HG02970 (cell line): ENCODE data around the gene ABCC10.
"Not testable (repeated sequence)": the region's sequence is repeated elsewhere in the genome, so short reads cannot be mapped to it uniquely, and the experiment has no call there.

Experiments
- ATAC-seq: cut with Tn5 transposase; IDR thresholded peaks from one replicate; pipeline ENCODE4 v1.9.1; 2021; ENCODE audit warnings: mild to moderate bottlenecking, moderate library complexity, moderate number of reproducible peaks; ENCODE audit not compliant: unreplicated experiment, low FRiP score

Gene ABCC10

DNA sequence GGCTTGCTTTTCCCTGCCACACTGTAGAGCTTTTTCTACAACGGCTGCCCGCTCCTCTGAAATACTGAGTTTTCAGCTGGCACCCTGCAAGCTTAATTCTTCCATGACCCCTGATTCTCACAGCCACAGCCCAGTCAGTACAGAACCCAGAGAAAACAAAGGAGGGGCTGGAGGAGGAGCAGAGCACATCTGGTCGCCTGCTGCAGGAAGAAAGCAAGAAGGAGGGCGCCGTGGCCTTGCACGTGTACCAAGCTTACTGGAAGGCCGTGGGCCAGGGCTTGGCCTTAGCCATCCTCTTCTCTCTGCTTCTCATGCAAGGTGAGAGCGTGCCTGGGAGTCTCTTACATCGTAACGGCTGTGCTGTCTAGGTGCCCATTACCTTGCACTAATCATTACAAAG, 16.7 kb downstream of the ABCC10 start:
- ATAC-seq: no peak

DNA sequence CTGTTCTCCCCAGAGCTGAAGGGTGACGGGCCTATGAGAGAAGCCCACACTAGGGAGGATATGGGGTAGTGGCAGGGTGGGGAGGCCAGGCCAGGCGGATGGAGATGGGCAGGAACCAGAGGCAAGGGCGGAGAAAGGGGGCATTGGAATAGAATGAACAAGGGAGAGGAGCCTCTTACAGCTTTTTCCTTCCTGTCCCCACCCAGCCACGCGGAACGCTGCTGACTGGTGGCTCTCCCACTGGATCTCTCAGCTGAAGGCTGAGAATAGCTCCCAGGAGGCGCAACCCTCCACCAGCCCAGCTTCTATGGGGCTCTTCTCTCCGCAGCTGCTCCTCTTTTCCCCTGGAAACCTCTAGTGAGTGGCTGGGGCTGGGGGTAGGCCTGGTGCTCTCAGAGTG, 17.2 kb downstream of the ABCC10 start:
- ATAC-seq: no peak

DNA sequence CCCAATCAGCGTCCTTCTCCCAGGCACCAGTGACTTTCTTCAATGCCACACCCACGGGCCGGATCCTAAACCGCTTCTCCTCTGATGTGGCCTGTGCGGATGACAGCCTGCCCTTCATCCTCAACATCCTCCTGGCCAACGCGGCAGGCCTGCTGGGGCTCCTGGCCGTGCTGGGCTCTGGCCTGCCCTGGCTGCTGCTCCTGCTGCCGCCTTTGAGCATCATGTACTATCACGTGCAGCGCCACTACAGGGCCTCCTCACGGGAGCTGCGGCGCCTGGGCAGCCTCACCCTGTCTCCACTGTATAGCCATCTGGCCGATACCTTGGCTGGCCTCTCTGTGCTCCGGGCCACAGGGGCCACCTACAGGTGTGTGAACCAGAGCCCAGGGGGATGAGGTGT, 18.2 kb downstream of the ABCC10 start:
- no peak for ATAC-seq

DNA sequence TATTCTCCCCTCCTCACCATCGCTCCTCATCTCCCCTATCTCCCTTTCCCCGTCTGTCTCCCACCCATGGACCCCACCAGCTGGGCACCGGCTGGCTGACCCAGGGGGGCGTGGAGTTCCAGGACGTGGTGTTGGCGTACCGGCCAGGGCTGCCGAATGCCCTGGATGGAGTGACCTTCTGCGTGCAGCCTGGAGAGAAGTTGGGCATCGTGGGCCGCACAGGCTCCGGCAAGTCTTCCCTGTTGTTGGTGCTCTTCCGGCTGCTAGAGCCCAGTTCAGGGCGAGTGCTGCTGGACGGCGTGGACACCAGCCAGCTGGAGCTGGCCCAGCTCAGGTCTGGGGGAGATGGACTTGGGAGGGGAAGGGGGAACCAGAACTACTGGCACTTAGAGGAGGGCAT, 20.3 kb downstream of the ABCC10 start:
- no peak for ATAC-seq

DNA sequence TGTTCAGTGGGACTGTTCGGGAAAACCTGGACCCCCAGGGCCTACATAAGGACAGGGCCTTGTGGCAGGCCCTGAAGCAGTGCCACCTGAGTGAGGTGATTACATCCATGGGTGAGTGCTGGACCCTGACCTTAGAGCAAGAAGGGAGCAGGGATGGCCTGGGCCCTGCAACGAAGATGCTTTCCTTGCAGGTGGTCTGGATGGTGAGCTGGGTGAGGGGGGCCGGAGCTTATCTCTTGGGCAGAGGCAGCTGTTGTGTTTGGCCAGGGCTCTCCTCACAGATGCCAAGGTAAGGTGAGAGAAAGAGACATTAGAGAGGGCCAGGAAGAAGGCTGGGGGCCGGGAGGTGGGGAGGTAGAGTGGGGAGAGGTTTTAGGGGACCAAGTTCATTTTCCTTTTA, 21.6 kb downstream of the ABCC10 start:
- no peak for ATAC-seq

DNA sequence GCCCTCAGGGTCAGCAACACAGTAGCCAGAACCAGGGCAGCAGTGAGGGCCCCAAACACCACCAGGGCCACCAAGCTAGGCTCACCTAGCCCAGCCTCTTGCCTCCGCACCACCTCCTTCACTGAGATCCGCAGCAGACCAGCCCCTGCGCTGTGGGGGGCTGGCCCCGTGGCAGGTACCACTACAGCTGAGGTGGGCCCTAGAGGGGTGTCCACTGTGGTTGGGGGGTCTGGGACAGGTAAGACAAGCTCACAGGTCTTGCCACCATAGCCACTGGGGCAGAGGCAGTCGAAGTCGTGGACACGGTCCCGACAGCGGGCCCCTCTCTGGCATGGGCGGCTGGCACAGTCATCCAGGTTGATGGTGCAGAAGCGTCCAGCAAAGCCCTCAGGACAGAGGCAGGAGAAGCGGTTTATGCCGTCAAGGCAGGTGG, 23.4 kb downstream of the ABCC10 start:
- ATAC-seq: no peak

DNA sequence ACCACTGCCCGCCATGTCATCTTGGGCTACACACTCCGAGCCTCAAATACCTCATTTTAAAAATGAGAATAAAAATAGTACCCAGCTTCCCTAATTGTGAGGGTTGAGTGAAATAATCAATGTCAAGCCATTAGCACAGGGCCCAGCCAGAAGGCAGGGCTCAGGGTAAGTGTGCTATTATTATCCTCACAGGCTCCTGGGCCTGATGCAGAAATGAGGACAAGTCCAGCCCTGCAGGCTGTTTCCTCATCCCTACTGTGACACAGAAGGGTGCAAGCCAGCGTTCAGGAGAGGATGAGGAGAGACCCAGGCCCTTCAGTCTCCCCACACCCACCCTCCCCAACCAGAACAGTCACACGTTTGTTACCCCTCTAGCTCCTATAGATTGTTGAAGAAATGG, 24.0 kb downstream of the ABCC10 start:
- ATAC-seq: no peak

DNA sequence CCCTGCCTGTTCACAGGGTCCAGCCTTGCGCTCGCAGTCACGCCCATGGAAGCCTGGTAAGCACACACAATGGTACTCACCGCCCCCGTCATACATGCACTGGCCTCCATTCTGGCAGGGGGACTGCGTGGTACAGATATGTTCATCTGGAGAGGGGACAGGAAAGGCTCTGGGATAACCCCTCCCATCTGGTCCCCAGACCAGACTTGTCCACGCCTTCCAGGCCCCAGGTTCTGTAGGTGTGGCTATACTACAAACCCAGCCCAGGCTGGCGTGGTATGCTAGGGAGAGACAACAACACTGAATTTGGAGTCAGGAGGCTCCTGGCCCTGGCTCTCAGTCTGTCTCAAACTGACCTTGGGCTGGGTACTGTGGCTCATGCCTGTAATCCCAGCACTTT, 24.6 kb downstream of the ABCC10 start:
- no peak for ATAC-seq

DNA sequence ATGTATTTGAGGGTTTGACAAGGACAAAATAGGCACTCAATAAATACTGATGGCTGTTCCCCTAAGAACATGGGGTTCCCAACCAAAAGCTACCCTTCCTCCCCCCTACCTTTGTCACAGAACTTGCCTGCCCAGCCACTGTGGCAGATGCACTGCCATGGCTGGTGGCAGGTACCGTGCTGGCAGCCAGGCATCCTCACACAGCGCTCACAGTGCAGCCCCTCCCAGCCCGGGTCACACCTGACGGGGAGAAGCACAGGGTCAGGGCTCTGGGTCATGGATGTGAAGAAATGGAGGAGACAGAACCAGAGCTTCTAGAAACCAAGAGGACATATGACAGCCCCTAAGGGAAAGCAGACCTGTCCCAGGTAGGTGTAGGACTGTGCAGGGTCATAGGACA, 25.6 kb downstream of the ABCC10 start:
- no peak for ATAC-seq

DNA sequence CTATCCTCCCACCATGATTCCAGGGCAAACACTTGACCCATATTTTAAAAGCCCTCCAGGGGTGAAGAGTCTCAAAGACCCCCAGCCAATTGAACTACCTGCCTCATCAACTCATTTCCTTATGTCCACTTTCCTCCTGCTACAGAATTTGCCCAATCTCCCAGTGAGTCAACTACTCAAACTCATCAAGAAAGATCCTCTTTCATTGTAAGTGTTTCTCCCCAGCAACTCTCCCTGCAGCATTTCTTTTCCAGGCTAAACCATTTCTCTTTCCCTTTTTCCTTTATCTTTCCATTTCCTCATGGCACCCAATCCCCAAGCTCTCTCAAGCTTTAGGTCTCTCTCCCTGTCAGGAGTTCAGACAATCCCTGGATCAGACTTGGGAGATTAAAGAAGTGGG, 26.5 kb downstream of the ABCC10 start:
- ATAC-seq: no peak

DNA sequence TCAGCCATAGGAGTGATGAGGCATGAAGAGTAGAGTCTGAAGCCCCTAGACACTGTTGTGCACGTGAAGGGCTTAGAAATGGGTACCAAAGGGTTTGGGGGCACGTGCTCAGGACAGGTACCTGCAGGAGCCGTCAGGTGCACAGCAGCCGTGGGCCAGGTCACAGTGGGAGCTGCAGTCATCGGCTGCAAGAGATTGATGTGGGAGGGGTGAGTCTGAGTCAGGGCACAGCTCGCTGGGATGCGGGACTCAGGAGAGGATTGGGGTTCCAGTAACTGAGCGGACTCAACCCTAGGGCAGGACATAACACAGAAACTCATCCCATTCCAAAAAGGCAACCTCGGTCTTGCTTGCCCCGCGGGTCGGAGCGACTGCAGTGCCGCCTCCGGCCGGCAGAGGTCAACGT, 27.0 kb downstream of the ABCC10 start:
- ATAC-seq: no peak

DNA sequence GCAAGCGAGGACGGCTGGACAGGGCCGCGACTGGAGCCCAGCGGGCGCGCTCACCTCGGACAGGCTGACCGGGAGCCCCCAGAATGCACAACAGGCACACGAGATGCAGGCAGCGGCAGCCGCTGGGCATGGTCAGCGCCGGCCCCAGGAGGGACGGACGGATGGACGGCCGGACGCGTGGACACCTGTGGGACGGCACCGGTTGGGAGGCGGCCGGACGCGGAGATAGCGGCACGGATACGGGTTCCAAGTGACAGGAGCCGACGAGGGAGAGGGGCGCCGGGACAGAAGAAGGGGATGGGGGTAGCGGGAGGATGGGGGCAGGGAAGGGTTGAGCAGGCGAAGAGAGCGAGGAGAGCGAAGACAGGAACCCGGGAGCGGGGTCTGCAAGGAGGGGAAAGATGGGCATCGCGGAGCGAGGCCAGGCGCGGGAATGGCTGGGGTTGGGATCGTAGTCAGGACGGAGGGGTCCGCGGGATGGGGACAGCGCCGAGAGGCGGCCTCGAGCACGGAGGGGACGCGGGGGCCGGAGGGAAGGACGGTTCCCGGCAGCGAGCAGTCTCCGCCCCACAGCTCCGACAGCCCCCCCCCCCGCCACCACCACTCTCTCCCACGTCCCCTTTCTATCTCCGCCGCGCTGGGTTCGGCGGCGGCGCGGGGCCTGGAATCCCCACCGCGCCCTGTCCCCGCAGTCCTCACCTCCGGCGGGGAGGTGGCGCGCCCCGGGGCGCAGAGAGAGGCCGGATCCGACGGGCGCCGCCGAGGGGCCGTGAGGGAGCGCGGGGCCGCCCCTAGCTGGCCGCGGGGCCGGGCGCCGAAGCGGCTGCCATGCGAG, 27.6 kb downstream of the ABCC10 start:
- no peak for ATAC-seq

DNA sequence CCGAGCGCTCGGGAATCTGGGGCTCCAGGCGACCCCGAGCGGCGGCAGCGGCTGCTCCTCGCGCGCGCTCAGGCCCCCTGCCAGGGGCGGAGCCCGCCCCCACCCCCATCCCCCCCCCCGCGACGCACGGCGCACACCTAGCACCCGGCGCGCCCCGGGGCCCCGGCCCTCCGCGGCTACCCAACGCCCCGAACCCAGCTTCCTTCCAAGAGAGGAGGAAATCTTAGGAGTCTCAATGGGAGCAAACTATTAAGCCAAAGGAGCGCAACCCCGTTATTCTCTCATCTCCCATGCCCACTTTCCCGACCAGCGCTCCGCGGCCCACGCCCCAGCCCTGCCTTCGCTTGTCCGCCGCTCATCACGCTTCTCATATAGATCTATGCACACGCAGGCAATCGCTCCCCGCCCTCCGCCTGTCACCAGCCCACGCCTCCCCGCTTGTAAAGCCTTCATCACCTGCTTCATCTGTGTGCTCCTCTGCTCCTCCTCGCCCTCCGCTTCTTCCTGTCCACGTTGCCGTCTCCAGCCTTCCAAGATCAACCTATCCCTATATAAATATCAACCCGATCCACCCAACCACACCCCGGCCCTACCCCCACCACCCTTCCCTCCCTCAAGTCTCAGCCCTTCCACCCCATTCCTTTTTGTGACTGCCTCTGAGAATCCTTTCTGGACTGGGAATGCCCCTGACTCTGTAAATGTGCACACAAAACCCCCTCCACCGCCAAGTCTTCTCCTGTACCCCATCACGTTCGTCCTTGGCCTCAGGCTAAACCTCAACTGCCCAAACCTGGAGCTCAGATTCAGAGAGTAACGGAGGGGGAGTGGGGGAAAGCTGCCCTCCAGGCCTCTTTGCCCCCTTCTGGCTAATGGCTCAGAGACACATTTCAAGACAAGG, 28.4 kb downstream of the ABCC10 start, which contains the start of gene DLK2:
Gene DLK2 (minus strand): TSS at position 18 of the 898 bp plus-strand sequence. CDS start 723 bp downstream, outside the sequence.
- no peak for ATAC-seq

DNA sequence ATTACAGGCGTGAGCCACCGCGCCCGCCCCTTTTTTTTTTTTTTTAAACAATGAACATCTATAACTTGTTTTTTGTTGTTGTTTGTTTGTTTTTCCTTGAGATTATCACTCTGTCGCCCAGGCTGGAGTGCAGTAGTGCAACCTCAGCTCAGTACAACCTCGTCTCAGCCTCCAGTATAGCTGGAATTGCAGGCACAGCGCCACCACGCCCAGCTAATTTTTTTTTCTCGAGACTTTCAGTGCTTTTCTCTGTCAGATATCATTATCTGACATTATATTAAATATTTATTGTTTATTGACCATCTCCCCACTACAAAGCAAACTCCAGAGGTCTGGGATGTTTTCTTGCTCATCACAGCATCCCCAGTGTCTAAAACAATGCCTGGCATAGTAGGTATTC, 30.3 kb downstream of the ABCC10 start:
- ATAC-seq: no peak

DNA sequence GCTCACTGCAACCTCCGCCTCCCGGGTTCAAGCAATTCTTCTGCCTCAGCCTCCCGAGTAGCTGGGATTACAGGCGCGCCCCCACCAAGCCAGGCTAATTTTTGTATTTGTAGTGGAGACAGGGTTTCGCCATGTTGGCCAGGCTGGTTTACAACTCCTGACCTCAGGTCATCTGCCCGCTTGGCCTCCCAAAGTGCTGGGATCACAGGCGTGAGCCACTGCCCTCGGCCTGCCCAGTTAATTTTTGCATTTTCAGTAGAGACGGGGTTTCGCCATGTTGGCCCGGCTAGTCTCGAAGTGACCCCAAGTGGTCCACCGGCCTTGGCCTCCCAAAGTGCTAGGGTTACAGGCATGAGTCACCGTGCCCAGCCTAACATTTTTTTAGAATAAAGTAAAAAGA, 30.8 kb downstream of the ABCC10 start:
- not testable (repeated sequence) for ATAC-seq

DNA sequence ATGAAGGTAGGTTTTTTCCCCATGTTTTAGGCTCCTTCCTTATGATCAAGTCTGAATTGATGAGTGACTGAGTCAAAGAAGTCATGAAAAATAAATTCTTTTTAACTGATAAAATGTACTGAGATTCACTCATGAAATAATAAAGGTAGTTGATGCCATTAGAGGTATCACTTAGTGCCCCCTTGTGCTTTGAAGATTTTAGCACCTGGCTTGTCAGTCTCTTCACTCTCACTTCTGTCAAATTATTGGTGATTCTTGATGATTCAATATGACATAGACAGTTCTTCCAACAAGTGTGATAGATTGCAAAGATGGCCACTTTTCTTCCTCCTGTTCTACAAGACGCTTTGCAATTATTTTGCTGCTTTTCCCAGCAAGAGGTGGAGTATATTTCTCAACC, 32.2 kb downstream of the ABCC10 start:
- ATAC-seq: no peak

DNA sequence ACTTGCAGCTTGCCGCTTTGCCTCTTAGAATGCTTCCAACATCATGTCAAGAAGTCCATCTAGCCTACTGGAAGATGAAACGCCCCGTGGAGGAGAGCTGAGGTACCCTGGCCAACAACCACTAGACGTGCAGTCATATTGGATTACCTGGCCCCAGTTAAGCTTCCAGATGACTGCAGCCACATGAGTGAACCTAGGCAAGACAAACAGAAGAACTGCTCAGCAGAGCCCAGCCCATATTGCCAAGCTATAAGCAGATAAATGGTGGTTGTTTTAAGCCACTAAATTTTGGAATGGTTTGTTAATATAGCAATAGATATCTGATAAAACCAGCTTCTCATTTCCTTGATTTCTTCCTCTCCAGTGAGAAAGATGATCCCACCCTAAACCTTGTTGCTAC, 32.7 kb downstream of the ABCC10 start:
- ATAC-seq: no peak

DNA sequence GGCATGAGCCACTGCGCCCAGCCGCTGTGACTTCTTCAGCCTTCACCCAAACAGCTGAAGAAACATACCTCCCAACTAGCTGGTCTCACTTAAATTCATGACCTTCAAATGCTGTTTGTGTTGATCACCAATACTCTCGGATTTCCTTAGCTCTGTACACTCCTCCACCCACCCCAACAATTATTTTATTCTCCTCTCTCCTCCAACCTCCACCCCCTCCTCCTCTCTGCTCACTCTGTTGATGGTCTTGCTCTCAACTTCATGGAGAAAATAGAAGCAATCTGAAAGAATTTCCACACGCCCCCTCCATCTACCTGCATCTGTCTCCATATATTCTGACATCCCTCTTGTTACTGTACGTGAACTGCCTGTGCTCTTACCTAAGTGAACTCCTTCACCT, 34.6 kb downstream of the ABCC10 start:
- no peak for ATAC-seq

DNA sequence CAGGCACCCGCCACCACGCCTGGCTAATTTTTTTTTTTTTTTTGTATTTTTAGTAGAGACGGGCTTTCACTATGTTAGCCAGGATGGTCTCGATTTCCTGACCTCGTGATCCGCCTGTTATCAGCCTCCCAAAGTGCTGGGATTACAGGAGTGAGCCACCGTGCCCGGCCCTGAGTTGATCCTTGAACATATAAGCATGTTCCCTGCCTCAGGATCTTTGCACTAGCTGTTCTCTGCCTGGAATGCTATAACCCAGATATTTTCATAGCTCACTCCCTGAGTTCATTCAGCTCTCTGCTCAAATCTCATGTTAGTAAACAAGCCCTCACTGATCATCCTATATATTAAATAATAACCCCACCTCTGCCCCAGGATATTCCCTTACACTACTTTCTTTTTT, 37.0 kb downstream of the ABCC10 start:
- no peak for ATAC-seq

DNA sequence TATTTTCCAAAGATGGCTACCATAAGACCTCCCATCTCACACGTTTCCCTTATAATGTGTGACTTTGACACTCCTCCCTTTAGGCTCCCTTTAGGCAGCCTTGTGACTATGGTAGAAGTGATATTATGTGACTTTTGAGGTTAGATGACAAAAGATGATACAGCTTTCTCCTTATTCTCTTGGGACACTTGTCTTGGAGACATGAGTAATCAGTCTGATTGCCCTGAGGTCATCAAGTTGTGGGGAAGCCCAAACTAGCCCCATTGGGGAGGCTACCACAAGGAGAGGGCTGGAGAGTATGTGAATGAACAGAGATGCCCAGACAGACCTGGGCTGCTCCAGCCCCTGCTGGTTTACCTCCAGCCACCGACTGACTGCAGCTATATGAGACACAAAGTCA, 38.6 kb downstream of the ABCC10 start:
- ATAC-seq: no peak

DNA sequence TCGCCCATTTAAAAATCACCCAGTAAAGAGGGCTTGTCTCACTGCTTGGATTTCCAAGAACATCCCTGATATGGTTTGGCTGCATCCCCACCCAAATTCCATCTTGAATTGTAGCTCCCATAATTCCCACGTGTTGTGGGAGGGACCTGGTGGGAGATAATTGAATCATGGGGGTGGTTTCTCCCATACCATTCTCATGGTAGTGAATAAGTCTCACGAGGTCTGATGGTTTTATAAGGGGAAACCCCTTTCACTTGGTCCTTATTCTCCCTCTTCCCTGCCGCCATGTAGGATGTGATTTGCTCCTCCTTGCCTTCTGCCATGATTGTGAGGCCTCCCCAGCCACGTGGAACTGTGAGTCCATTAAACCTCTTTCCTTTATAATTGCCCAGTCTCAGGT, 39.9 kb downstream of the ABCC10 start:
- not testable (repeated sequence) for ATAC-seq
